Stimulated activated CD8-positive, alpha-beta memory T cell treated with anti-CD3 and anti-CD28 coated beads, Interleukin-15, amount 100 ng/mL, for 24 hours (primary cell): Measurements from ENCODE around the gene ATP6AP1.

Source experiments
- DNase-seq: peaks from one replicate; pipeline ENCODE4 v3.0.0-alpha.2; 2020; ENCODE audit warnings: low read depth

Gene ATP6AP1

GRCh38 chrX:154430916-154431315 lies 2.4 kb downstream of the ATP6AP1 start:
- DNase-seq, result no peak

GRCh38 chrX:154431341-154431740 lies 2.9 kb downstream of the ATP6AP1 start:
- no peak for DNase-seq

DNA sequence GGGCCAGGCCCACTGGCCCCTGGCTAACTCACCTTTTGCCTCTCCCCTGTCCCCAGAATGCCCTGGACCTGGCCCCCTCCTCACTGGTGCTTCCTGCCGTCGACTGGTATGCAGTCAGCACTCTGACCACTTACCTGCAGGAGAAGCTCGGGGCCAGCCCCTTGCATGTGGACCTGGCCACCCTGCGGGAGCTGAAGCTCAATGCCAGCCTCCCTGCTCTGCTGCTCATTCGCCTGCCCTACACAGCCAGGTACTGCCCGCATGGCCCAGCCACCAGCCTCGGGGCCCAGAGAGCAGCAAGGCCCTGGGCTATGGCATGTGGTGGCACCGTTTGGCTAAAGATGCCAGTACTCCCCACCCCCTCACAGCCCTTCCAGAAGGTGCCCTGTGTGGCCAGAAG lies 3.7 kb downstream of the ATP6AP1 start:
- no peak for DNase-seq

DNA sequence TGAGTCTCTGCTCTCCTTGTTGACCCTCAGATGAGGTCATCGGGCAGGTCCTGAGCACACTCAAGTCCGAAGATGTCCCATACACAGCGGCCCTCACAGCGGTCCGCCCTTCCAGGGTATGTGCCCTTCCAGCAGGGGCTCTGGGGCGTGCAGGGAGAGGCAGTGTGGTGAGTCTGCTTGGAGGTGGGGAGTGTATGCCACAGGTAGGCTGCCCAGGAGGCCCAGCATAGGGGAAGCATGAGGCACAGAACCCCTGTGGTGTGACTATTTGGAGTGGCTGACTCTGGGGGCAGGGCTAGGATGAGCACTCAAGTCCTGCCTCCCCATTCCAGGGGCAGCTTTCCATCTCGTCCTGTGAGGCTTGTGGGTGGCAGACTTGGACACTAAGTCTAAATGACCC lies 5.1 kb downstream of the ATP6AP1 start:
- no peak for DNase-seq

- DNase-seq, result no peak
These were observed 6.1 kb downstream of the ATP6AP1 start for GRCh38 chrX:154434394-154435168.

- no peak for DNase-seq
These were observed 6.8 kb downstream of the ATP6AP1 start for GRCh38 chrX:154435171-154435733.

- DNase-seq, result no peak
These were observed 8.0 kb downstream of the ATP6AP1 start for GRCh38 chrX:154436374-154436982.

DNA sequence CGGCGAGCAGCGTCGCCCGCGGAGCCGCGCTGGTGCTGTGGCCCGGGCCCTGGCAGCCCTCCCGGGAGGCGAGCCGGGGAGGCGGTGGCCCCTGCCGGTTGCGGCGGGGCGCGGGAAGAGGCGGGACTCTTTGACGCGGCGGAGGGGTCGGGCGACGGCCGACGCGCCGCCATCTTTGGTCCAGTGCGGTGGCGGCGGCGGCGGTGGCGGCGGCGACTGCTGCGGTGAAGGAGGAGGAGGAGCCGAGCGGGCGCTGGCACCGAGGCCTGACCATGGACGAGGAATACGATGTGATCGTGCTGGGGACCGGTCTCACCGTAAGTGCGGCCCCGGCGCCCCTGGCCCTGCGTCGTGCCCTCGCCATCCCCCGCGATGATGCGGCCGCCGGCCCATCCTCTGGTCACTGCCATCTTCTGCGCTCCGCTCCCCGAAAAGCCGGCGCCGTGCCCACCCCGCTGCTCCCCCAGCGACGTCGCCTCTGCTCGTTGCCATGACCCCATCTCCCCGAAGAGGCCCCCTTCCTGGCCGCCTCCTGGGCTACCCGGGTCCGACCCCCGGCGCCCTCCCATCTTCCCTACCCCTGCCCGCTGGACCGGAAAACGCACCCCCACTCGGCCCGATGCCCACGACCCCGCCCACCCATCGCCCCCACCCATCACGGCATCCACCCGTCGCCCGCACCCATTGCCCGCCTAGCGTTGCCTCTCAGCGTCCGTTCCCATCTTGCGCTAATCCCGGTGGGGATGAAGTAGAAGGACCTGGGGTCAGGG lies 8.7 kb downstream of the ATP6AP1 start, which contains the start of gene GDI1:
Gene GDI1 (plus strand): TSS at position 172 of the 770 bp plus-strand sequence. CDS start 101 bp downstream, at position 273.
- no peak for DNase-seq

GRCh38 chrX:154437971-154438893 lies 9.8 kb downstream of the ATP6AP1 start:
- DNase-seq, result no peak

DNA sequence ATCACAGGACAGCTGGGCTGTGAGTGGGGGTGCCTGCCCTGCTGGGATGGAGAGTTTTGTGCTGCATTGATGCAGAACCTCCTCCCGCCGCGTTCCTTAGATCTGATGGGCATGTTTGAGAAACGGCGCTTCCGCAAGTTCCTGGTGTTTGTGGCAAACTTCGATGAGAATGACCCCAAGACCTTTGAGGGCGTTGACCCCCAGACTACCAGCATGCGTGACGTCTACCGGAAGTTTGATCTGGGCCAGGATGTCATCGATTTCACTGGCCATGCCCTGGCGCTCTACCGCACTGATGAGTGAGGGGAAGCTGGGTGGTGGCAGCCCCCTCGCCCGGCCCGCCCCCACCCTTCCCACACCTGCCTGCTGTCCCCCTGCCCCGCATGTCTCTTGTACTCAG lies 11.4 kb downstream of the ATP6AP1 start:
- DNase-seq, result no peak

GRCh38 chrX:154440623-154441357 lies 12.3 kb downstream of the ATP6AP1 start:
- DNase-seq, result no peak

- DNase-seq, result no peak
These were observed 13.1 kb downstream of the ATP6AP1 start for GRCh38 chrX:154441564-154441963.

- DNase-seq, result no peak
These were observed 13.7 kb downstream of the ATP6AP1 start for GRCh38 chrX:154441984-154442707.

GRCh38 chrX:154443479-154443910 lies 15.0 kb downstream of the ATP6AP1 start:
- no peak for DNase-seq

GRCh38 chrX:154443992-154444754 lies 15.7 kb downstream of the ATP6AP1 start, which contains the start of gene FAM50A:
Gene FAM50A (plus strand): TSS chrX:154444141. CDS start chrX:154444236, 95 bp downstream.
- peak; percentile 42 for DNase-seq

GRCh38 chrX:154444755-154445246 lies 16.3 kb downstream of the ATP6AP1 start:
- no peak for DNase-seq

DNA sequence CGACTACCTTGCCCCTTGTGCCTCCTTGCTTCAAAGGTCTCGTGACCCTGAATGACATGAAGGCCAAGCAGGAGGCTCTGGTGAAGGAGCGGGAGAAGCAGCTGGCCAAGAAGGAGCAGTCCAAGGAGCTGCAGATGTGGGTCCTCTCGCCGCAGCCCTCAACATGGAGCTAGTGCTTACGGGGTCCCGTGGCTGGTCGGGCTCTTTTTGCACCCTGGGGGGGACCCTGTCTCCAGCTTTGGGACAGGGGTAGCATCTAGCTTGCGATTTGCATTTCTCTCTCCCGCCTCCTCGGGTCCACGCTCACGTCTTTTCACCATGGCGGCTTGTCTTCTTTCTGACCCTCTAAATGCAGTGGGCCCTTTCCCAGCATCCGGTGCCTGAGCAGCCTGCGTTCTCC lies 17.3 kb downstream of the ATP6AP1 start:
- no peak for DNase-seq

DNA sequence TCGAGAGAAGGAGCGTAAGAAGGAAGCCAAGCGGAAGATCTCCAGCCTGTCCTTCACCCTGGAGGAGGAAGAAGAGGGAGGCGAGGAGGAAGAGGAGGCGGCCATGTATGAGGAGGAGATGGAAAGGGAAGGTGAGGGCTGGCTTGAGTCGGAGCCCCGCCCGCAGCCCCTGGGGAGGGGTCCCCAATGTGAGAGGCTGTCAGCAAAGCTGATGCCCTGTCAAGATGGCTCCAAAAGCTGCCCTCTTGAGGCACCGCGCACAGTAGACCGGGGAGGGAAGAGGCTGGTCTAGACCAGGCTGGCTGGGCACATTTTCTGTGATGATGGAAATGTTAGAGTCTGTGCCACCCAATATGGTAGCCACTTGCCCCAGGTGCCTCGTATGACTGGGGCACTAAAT lies 18.0 kb downstream of the ATP6AP1 start:
- DNase-seq, result no peak

GRCh38 chrX:154448484-154448883 lies 20.0 kb downstream of the ATP6AP1 start:
- no peak for DNase-seq
